GM23338 (cell line): ENCODE results near the gene CBFA2T2. TPM values are rescaled to one million over a fixed set of nuclear protein-coding genes. Genes with fewer than 3 reads are reported as not detected.

Source experiments
- ATAC-seq: fragments of 200-7000 bp; cut with Tn5 transposase; 3 replicates; pipeline ENCODE4 v1.9.1; 2020
- DNase-seq: peaks from one replicate; pipeline ENCODE4 v3.0.0-alpha.2; 2015; ENCODE audit warnings: low spot score
- H2AFZ ChIP-seq: fragments of 200-600 bp; sonication (generic); 2 replicates; pipeline ENCODE4 v1.8.0; 2016; ENCODE audit warnings: antibody characterized with exemption, mild to moderate bottlenecking, moderate library complexity
- H3F3A ChIP-seq: fragments of 200-600 bp; sonication (generic); replicated peaks from 2 replicates; pipeline ENCODE4 v1.8.0; 2017; ENCODE audit warnings: antibody characterized with exemption, mixed run types, low read depth
- H3K27ac ChIP-seq: fragments of 200-600 bp; sonication (generic); 2 replicates; pipeline ENCODE4 v1.6.1; 2016; ENCODE audit warnings: low read depth
- H3K27me3 ChIP-seq: fragments of 200-600 bp; sonication (generic); 2 replicates; pipeline ENCODE4 v1.8.0; 2016; ENCODE audit warnings: mild to moderate bottlenecking, mixed run types, moderate library complexity; ENCODE audit not compliant: insufficient read depth
- H3K36me3 ChIP-seq: fragments of 200-600 bp; sonication (generic); 2 replicates; pipeline ENCODE4 v1.8.0; 2016; ENCODE audit warnings: mild to moderate bottlenecking; ENCODE audit not compliant: insufficient read depth
- H3K4me1 ChIP-seq: fragments of 200-600 bp; sonication (generic); 2 replicates; pipeline ENCODE4 v1.8.0; 2016; ENCODE audit warnings: mild to moderate bottlenecking, moderate library complexity; ENCODE audit not compliant: insufficient read depth
- H3K4me2 ChIP-seq: fragments of 200-600 bp; sonication (generic); 2 replicates; pipeline ENCODE4 v1.7.1; 2017; ENCODE audit warnings: mixed run types
- H3K4me3 ChIP-seq: fragments of 200-600 bp; sonication (generic); 2 replicates; pipeline ENCODE4 v1.6.1; 2016; ENCODE audit warnings: mixed run types
- H3K79me2 ChIP-seq: fragments of 200-600 bp; sonication (generic); replicated peaks from 2 replicates; pipeline ENCODE4 v1.8.0; 2017; ENCODE audit warnings: mild to moderate bottlenecking; ENCODE audit not compliant: insufficient read depth
- H3K9me2 ChIP-seq: fragments of 200-600 bp; sonication (generic); 2 replicates; pipeline ENCODE4 v1.8.0; 2017; ENCODE audit not compliant: insufficient read depth
- H4K20me1 ChIP-seq: fragments of 200-600 bp; sonication (generic); replicated peaks from 2 replicates; pipeline ENCODE4 v1.8.0; 2017; ENCODE audit warnings: mild to moderate bottlenecking; ENCODE audit not compliant: insufficient read depth
- H3K27ac Mint-ChIP-seq: 2 replicates; pipeline ENCODE4 v1.8.0; 2020; ENCODE audit warnings: inconsistent platforms, mild to moderate bottlenecking, moderate library complexity, mixed read lengths
- H3K27me3 Mint-ChIP-seq: 3 replicates; pipeline ENCODE4 v1.8.0; 2022; ENCODE audit warnings: low read depth, mild to moderate bottlenecking, moderate library complexity, mixed read lengths, inconsistent platforms; ENCODE audit not compliant: insufficient read depth, poor library complexity
- H3K36me3 Mint-ChIP-seq: 3 replicates; pipeline ENCODE4 v1.8.0; 2021; ENCODE audit warnings: low read depth, mild to moderate bottlenecking, inconsistent platforms, moderate library complexity, mixed read lengths
- H3K4me1 Mint-ChIP-seq: 3 replicates; pipeline ENCODE4 v1.8.0; 2020; ENCODE audit warnings: mild to moderate bottlenecking, inconsistent platforms, mixed read lengths
- H3K4me3 Mint-ChIP-seq: 3 replicates; pipeline ENCODE4 v1.8.0; 2021; ENCODE audit warnings: moderate library complexity, mild to moderate bottlenecking, inconsistent platforms, mixed read lengths
- H3K9me3 Mint-ChIP-seq: 3 replicates; pipeline ENCODE4 v1.8.0; 2020; ENCODE audit warnings: moderate library complexity, mild to moderate bottlenecking, inconsistent platforms, mixed read lengths
- CREB1 ChIP-seq: fragments of 250-450 bp; sonication (Bioruptor Pico); IDR thresholded peaks from 2 replicates; pipeline ENCODE4 v1.5.0; 2020; ENCODE audit warnings: low read depth, mild to moderate bottlenecking, moderate library complexity
- EZH2 ChIP-seq: fragments of 200-600 bp; sonication (generic); IDR thresholded peaks from one replicate; pipeline ENCODE4 v1.8.0; 2017; ENCODE audit warnings: antibody characterized with exemption, mild to moderate bottlenecking, low read depth; ENCODE audit not compliant: unreplicated experiment
- EZH2phosphoT487 ChIP-seq: fragments of 200-600 bp; sonication (generic); IDR thresholded peaks from one replicate; pipeline ENCODE4 v1.8.1; 2018; ENCODE audit warnings: antibody characterized with exemption; ENCODE audit not compliant: unreplicated experiment
- JUNB ChIP-seq: IDR thresholded peaks from one replicate; pipeline ENCODE4 v1.6.1; 2016; ENCODE audit warnings: antibody characterized with exemption; ENCODE audit not compliant: unreplicated experiment
- NANOG ChIP-seq: IDR thresholded peaks from 2 replicates; pipeline ENCODE4 v1.6.1; 2016; ENCODE audit warnings: antibody characterized with exemption, borderline replicate concordance
- POLR2AphosphoS5 ChIP-seq: IDR thresholded peaks from 2 replicates; pipeline ENCODE4 v1.6.1; 2016; ENCODE audit warnings: antibody characterized with exemption, low read depth
- STAT1 ChIP-seq: IDR thresholded peaks from one replicate; pipeline ENCODE4 v1.6.1; 2016; ENCODE audit warnings: antibody characterized with exemption; ENCODE audit not compliant: unreplicated experiment
- ZNF114 ChIP-seq: fragments of 250-450 bp; sonication (Bioruptor Pico); IDR thresholded peaks from 2 replicates; pipeline ENCODE4 v1.5.0; 2020; ENCODE audit warnings: mild to moderate bottlenecking, moderate library complexity
- ZNF331 ChIP-seq: fragments of 250-450 bp; sonication (Bioruptor Pico); IDR thresholded peaks from 2 replicates; pipeline ENCODE4 v1.5.0; 2020; ENCODE audit warnings: low read depth, mild to moderate bottlenecking, moderate library complexity
- polyA plus RNA-seq: library from polyadenylated mRNA; unstranded; fragments of >200 nt; fragmentation: Nextera tagmentation; extraction: Ambion mirVana; gene quantifications from 2 replicates; pipeline ENCODE4 v1.2.1, GENCODE V29; 2016
- total RNA-seq: library from RNA; depleted of rRNA; stranded (reverse); fragments of >200 nt; shearing (Covaris generic); gene quantifications from 2 replicates; pipeline ENCODE4 v1.2.3, GENCODE V29; 2014
- TF ChIP-seq, protein P1 (sequence below): IDR thresholded peaks from one replicate; pipeline ENCODE4 v1.6.1; 2018; ENCODE audit warnings: antibody characterized with exemption; ENCODE audit not compliant: unreplicated experiment
- TF ChIP-seq, protein P2 (sequence below): IDR thresholded peaks from 2 replicates; pipeline ENCODE4 v1.6.1; 2016; ENCODE audit warnings: antibody characterized with exemption
- TF ChIP-seq, protein P3 (sequence below), 2 experiments: fragments of 200-600 bp in 1 of 2; sonication (generic) in 1 of 2; conservative IDR thresholded peaks; 2 replicates each; pipeline versions ENCODE4 v1.5.1 to v1.6.1; 2016 to 2017; ENCODE audit warnings: antibody characterized with exemption in 2 of 2, low read depth in 2 of 2, mild to moderate bottlenecking in 2 of 2, moderate library complexity in 1 of 2
- TF ChIP-seq, protein P4 (sequence below): fragments of 250-450 bp; sonication (Bioruptor Pico); IDR thresholded peaks from 2 replicates; pipeline ENCODE4 v1.5.0; 2020; ENCODE audit warnings: mild to moderate bottlenecking, moderate library complexity

Gene CBFA2T2
- total and polyA plus RNA-seq, 2 experiments from 2014 or later = 12.7 to 15.8 TPM

DNA sequence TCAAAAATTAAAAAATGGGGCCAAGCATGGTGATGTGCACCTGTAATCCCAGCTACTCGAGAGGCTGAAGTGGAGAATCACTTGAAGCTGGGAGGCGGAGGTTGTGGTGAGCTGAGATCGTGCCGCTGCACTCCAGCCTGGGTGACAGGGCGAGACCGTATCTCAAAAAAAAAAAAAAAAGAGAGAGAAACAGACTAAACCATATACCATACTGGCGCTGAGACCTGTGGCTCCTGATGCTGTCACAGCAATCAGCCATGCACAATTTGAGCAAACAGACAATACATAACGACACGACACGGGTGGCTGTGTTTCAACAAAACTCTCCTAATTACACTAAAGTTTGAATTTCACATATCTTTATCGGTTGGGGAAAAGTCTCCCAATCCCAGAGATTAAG is 14.9 kb upstream of the CBFA2T2 start:
- Mint-ChIP-seq H3K4me1 (peaks cover 31% of the 10 kb centered on the region), H3K27ac (no peak overlapping the region), H3K4me3 (no peak overlapping the region), H3K36me3 (no peaks in the 10 kb centered on the region), H3K27me3 (peaks cover 13% of the 10 kb centered on the region), H3K9me3 (no peaks in the 10 kb centered on the region)
- Histone ChIP-seq H3K27ac (no peak overlapping the region), H3K4me2 (0 out of 2 replicates have a peak overlapping the region, but pooled peaks have one; percentile 51), H3K9me2 (no peaks in the 10 kb centered on the region), H3K4me1 (peaks cover 25% of the 10 kb centered on the region), H3K79me2 (no peaks in the 10 kb centered on the region), H3K36me3 (no peaks in the 10 kb centered on the region), H4K20me1 (no peaks in the 10 kb centered on the region), H3K4me3 (no peak overlapping the region), H3F3A (no peaks in the 10 kb centered on the region), H3K27me3 (no peaks in the 10 kb centered on the region), H2AFZ (no peak overlapping the region)
- DNase-seq = no peak
- TF ChIP-seq, protein P1, sequence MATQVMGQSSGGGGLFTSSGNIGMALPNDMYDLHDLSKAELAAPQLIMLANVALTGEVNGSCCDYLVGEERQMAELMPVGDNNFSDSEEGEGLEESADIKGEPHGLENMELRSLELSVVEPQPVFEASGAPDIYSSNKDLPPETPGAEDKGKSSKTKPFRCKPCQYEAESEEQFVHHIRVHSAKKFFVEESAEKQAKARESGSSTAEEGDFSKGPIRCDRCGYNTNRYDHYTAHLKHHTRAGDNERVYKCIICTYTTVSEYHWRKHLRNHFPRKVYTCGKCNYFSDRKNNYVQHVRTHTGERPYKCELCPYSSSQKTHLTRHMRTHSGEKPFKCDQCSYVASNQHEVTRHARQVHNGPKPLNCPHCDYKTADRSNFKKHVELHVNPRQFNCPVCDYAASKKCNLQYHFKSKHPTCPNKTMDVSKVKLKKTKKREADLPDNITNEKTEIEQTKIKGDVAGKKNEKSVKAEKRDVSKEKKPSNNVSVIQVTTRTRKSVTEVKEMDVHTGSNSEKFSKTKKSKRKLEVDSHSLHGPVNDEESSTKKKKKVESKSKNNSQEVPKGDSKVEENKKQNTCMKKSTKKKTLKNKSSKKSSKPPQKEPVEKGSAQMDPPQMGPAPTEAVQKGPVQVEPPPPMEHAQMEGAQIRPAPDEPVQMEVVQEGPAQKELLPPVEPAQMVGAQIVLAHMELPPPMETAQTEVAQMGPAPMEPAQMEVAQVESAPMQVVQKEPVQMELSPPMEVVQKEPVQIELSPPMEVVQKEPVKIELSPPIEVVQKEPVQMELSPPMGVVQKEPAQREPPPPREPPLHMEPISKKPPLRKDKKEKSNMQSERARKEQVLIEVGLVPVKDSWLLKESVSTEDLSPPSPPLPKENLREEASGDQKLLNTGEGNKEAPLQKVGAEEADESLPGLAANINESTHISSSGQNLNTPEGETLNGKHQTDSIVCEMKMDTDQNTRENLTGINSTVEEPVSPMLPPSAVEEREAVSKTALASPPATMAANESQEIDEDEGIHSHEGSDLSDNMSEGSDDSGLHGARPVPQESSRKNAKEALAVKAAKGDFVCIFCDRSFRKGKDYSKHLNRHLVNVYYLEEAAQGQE = no peak
- TF ChIP-seq CREB1 (CRISPR knock-in tag) (no peak), EZH2phosphoT487 (no peak), NANOG (no peak), ZNF331 (CRISPR knock-in tag) (no peak), POLR2AphosphoS5 (no peak), JUNB (no peak), EZH2 (no peak), STAT1 (no peak), ZNF114 (no peak)
- TF ChIP-seq, protein P2, sequence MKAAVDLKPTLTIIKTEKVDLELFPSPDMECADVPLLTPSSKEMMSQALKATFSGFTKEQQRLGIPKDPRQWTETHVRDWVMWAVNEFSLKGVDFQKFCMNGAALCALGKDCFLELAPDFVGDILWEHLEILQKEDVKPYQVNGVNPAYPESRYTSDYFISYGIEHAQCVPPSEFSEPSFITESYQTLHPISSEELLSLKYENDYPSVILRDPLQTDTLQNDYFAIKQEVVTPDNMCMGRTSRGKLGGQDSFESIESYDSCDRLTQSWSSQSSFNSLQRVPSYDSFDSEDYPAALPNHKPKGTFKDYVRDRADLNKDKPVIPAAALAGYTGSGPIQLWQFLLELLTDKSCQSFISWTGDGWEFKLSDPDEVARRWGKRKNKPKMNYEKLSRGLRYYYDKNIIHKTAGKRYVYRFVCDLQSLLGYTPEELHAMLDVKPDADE = no peak
- TF ChIP-seq, protein P3, sequence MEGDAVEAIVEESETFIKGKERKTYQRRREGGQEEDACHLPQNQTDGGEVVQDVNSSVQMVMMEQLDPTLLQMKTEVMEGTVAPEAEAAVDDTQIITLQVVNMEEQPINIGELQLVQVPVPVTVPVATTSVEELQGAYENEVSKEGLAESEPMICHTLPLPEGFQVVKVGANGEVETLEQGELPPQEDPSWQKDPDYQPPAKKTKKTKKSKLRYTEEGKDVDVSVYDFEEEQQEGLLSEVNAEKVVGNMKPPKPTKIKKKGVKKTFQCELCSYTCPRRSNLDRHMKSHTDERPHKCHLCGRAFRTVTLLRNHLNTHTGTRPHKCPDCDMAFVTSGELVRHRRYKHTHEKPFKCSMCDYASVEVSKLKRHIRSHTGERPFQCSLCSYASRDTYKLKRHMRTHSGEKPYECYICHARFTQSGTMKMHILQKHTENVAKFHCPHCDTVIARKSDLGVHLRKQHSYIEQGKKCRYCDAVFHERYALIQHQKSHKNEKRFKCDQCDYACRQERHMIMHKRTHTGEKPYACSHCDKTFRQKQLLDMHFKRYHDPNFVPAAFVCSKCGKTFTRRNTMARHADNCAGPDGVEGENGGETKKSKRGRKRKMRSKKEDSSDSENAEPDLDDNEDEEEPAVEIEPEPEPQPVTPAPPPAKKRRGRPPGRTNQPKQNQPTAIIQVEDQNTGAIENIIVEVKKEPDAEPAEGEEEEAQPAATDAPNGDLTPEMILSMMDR (conservative IDR thresholded peaks at IDR 0.05; ENCODE audit: low read depth in 2 of 2) = no peak
- TF ChIP-seq, protein P4, sequence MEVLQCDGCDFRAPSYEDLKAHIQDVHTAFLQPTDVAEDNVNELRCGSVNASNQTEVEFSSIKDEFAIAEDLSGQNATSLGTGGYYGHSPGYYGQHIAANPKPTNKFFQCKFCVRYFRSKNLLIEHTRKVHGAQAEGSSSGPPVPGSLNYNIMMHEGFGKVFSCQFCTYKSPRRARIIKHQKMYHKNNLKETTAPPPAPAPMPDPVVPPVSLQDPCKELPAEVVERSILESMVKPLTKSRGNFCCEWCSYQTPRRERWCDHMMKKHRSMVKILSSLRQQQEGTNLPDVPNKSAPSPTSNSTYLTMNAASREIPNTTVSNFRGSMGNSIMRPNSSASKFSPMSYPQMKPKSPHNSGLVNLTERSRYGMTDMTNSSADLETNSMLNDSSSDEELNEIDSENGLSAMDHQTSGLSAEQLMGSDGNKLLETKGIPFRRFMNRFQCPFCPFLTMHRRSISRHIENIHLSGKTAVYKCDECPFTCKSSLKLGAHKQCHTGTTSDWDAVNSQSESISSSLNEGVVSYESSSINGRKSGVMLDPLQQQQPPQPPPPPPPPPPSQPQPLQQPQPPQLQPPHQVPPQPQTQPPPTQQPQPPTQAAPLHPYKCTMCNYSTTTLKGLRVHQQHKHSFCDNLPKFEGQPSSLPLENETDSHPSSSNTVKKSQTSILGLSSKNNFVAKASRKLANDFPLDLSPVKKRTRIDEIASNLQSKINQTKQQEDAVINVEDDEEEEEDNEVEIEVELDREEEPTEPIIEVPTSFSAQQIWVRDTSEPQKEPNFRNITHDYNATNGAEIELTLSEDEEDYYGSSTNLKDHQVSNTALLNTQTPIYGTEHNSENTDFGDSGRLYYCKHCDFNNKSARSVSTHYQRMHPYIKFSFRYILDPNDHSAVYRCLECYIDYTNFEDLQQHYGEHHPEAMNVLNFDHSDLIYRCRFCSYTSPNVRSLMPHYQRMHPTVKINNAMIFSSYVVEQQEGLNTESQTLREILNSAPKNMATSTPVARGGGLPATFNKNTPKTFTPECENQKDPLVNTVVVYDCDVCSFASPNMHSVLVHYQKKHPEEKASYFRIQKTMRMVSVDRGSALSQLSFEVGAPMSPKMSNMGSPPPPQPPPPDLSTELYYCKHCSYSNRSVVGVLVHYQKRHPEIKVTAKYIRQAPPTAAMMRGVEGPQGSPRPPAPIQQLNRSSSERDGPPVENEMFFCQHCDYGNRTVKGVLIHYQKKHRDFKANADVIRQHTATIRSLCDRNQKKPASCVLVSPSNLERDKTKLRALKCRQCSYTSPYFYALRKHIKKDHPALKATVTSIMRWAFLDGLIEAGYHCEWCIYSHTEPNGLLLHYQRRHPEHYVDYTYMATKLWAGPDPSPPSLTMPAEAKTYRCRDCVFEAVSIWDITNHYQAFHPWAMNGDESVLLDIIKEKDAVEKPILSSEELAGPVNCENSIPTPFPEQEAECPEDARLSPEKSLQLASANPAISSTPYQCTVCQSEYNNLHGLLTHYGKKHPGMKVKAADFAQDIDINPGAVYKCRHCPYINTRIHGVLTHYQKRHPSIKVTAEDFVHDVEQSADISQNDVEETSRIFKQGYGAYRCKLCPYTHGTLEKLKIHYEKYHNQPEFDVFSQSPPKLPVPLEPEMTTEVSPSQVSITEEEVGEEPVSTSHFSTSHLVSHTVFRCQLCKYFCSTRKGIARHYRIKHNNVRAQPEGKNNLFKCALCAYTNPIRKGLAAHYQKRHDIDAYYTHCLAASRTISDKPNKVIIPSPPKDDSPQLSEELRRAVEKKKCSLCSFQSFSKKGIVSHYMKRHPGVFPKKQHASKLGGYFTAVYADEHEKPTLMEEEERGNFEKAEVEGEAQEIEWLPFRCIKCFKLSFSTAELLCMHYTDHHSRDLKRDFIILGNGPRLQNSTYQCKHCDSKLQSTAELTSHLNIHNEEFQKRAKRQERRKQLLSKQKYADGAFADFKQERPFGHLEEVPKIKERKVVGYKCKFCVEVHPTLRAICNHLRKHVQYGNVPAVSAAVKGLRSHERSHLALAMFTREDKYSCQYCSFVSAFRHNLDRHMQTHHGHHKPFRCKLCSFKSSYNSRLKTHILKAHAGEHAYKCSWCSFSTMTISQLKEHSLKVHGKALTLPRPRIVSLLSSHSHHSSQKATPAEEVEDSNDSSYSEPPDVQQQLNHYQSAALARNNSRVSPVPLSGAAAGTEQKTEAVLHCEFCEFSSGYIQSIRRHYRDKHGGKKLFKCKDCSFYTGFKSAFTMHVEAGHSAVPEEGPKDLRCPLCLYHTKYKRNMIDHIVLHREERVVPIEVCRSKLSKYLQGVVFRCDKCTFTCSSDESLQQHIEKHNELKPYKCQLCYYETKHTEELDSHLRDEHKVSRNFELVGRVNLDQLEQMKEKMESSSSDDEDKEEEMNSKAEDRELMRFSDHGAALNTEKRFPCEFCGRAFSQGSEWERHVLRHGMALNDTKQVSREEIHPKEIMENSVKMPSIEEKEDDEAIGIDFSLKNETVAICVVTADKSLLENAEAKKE = no peak
- ATAC-seq = no peak
